ENCODE results near the gene TRAPPC12.
"Not testable (repeated sequence)": the region's sequence is repeated elsewhere in the genome, so short reads cannot be mapped to it uniquely, and the experiment has no call there.

The TRAPPC12 gene

GRCh38 chr2:3504741-3505140, 125.2 kb downstream of the TRAPPC12 start:
- Histone ChIP-seq H4K20me1 (no peaks in the 10 kb centered on the region), H3K4me1 (no peaks in the 10 kb centered on the region), H3K36me3 (peaks cover 74% of the 10 kb centered on the region), H3K4me3 (no peak overlapping the region), H3K9ac (no peak overlapping the region), H3K4me2 (no peak overlapping the region), H3K27me3 (no peaks in the 10 kb centered on the region), H3K9me3 (peaks cover 2% of the 10 kb centered on the region; the same call in 1 of the 2 replicates), H3K27ac (no peak overlapping the region)
- TF ChIP-seq Cebpa-rat (IDR thresholded peaks at IDR 0.05): no peak

- no peak for TF ChIP-seq Cebpa-rat (IDR thresholded peaks at IDR 0.05)
- no peak overlapping the region for H3K27ac ChIP-seq
- no peaks in the 10 kb centered on the region for H3K4me1 ChIP-seq
- H3K9me3 ChIP-seq: peaks cover 12% of the 10 kb centered on the region
- no peaks in the 10 kb centered on the region for H4K20me1 ChIP-seq
- no peak overlapping the region for H3K4me3 ChIP-seq
- H3K27me3 ChIP-seq: no peaks in the 10 kb centered on the region
- H3K9ac ChIP-seq: no peak overlapping the region
- peaks cover 74% of the 10 kb centered on the region for H3K36me3 ChIP-seq
- no peak overlapping the region for H3K4me2 ChIP-seq
Observed at GRCh38 chr2:3505771-3506170, 126.3 kb downstream of the TRAPPC12 start.

GRCh38 chr2:3512086-3512485, 132.6 kb downstream of the TRAPPC12 start:
- H3K9me3 ChIP-seq: peaks cover 74% of the 10 kb centered on the region
- TF ChIP-seq Cebpa-rat (IDR thresholded peaks at IDR 0.05): no peak
- H3K4me3 ChIP-seq: no peak overlapping the region
- H3K4me2 ChIP-seq: no peak overlapping the region
- peaks cover 21% of the 10 kb centered on the region for H3K4me1 ChIP-seq
- no peak overlapping the region for H3K9ac ChIP-seq
- H4K20me1 ChIP-seq: no peaks in the 10 kb centered on the region
- no peaks in the 10 kb centered on the region for H3K27me3 ChIP-seq
- H3K36me3 ChIP-seq: peaks cover 78% of the 10 kb centered on the region
- no peak overlapping the region for H3K27ac ChIP-seq

- Histone ChIP-seq H3K27me3 (no peaks in the 10 kb centered on the region), H3K9me3 (peaks cover 74% of the 10 kb centered on the region), H3K27ac (no peak overlapping the region), H3K4me1 (peaks cover 31% of the 10 kb centered on the region), H3K9ac (no peak overlapping the region), H3K36me3 (peaks cover 75% of the 10 kb centered on the region), H3K4me3 (no peak overlapping the region), H4K20me1 (no peaks in the 10 kb centered on the region), H3K4me2 (peak overlapping the region; percentile 33; the same call in 1 of the 2 replicates)
- TF ChIP-seq Cebpa-rat (IDR thresholded peaks at IDR 0.05): no peak
Observed at GRCh38 chr2:3513026-3513810, 133.7 kb downstream of the TRAPPC12 start.

- H3K4me2 ChIP-seq, H3K9ac ChIP-seq, H3K27ac ChIP-seq, H4K20me1 ChIP-seq, H3K4me3 ChIP-seq, H3K27me3 ChIP-seq: not testable (repeated sequence)
- H3K36me3 ChIP-seq: peaks cover 62% of the 10 kb centered on the region
- peaks cover 66% of the 10 kb centered on the region for H3K9me3 ChIP-seq
- H3K4me1 ChIP-seq: peaks cover 41% of the 10 kb centered on the region
Observed at GRCh38 chr2:3515438-3515837, 135.9 kb downstream of the TRAPPC12 start.

- no peak for TF ChIP-seq Cebpa-rat (IDR thresholded peaks at IDR 0.05)
- Histone ChIP-seq H3K4me2 (no peak overlapping the region), H4K20me1 (no peaks in the 10 kb centered on the region)
Observed at GRCh38 chr2:3516831-3517230, 137.3 kb downstream of the TRAPPC12 start.

GRCh38 chr2:3517948-3518495, 138.5 kb downstream of the TRAPPC12 start:
- Histone ChIP-seq H3K4me3 (peak overlapping the region; percentile 79), H3K27me3 (no peaks in the 10 kb centered on the region), H3K4me1 (peaks cover 41% of the 10 kb centered on the region), H4K20me1 (no peaks in the 10 kb centered on the region), H3K9ac (peak overlapping the region; percentile 90), H3K27ac (peak overlapping the region; percentile 85), H3K36me3 (peaks cover 36% of the 10 kb centered on the region), H3K4me2 (peak overlapping the region; percentile 89), H3K9me3 (peaks cover 40% of the 10 kb centered on the region)
- no peak for TF ChIP-seq Cebpa-rat (IDR thresholded peaks at IDR 0.05)

More at GRCh38 chr2:3516831-3517230, 137.3 kb downstream of the TRAPPC12 start:
- peaks cover 45% of the 10 kb centered on the region for H3K4me1 ChIP-seq
- peaks cover 48% of the 10 kb centered on the region for H3K36me3 ChIP-seq
- H3K9me3 ChIP-seq: peaks cover 52% of the 10 kb centered on the region
- H3K4me3 ChIP-seq: no peak overlapping the region
- no peak overlapping the region for H3K9ac ChIP-seq
- no peaks in the 10 kb centered on the region for H3K27me3 ChIP-seq
- H3K27ac ChIP-seq: no peak overlapping the region

- peak overlapping the region; percentile 79 for H3K4me3 ChIP-seq
- peak overlapping the region; percentile 94 for H3K27ac ChIP-seq
- H3K4me2 ChIP-seq: peak overlapping the region; percentile 91
- peaks cover 34% of the 10 kb centered on the region for H3K9me3 ChIP-seq
- no peaks in the 10 kb centered on the region for H3K27me3 ChIP-seq
- no peak for TF ChIP-seq Cebpa-rat (IDR thresholded peaks at IDR 0.05)
- H3K36me3 ChIP-seq: peaks cover 29% of the 10 kb centered on the region
- H3K9ac ChIP-seq: peak overlapping the region; percentile 90
- peaks cover 34% of the 10 kb centered on the region for H3K4me1 ChIP-seq
- no peaks in the 10 kb centered on the region for H4K20me1 ChIP-seq
Observed at GRCh38 chr2:3518496-3519254, 139.2 kb downstream of the TRAPPC12 start.

- peak within 1 kb of the TSS; percentile 94 for H3K27ac ChIP-seq
- peaks cover 29% of the 10 kb centered on the region for H3K4me1 ChIP-seq
- peaks cover 21% of the 10 kb centered on the region for H3K36me3 ChIP-seq
- H3K27me3 ChIP-seq: no peaks in the 10 kb centered on the region
- H3K9me3 ChIP-seq: peaks cover 25% of the 10 kb centered on the region
- H3K4me2 ChIP-seq: peak within 1 kb of the TSS; percentile 91
- TF ChIP-seq Cebpa-rat (IDR thresholded peaks at IDR 0.05): no peak
- peak within 1 kb of the TSS; percentile 90 for H3K9ac ChIP-seq
- H4K20me1 ChIP-seq: no peaks in the 10 kb centered on the region
- peak within 1 kb of the TSS; percentile 79 for H3K4me3 ChIP-seq
Observed at GRCh38 chr2:3519255-3520205, 140.0 kb downstream of the TRAPPC12 start, which contains the start of gene ADI1. TSS of gene ADI1 (minus strand) at chr2:3519531. CDS start at chr2:3519487, 44 bp downstream.
